Esophagus squamous epithelium (tissue), 5 donors: ENCODE measurements around the gene SNRNP25. TPM values are rescaled to one million over a fixed set of nuclear protein-coding genes. Genes with fewer than 3 reads are reported as not detected.

ENCODE experiments used
- DNase-seq: peaks from one replicate; lab custom pipeline; 2025; lab: John Stamatoyannopoulos, UW
- H3K27ac ChIP-seq, 4 donors: fragments of 200-600 bp; sonication (generic); one replicate each; pipeline ENCODE4 v1.5.1; 2016 to 2019; ENCODE audit warnings: mild to moderate bottlenecking in 1 of 4
- H3K27me3 ChIP-seq, 4 donors: fragments of 200-600 bp; sonication (generic); 1 replicate in 3 of 4; 2 replicates in 1 of 4; pipeline versions ENCODE4 v1.5.1 to v1.6.0; 2017 to 2021; ENCODE audit warnings: antibody characterized with exemption in 1 of 4
- H3K36me3 ChIP-seq, 3 donors: fragments of 200-600 bp; sonication (generic); one replicate each; pipeline ENCODE4 v1.5.1; 2016 to 2019
- H3K4me1 ChIP-seq, 3 donors: fragments of 200-600 bp; sonication (generic); one replicate each; pipeline ENCODE4 v1.5.1; 2017 to 2019
- H3K4me3 ChIP-seq, 4 donors: fragments of 200-600 bp; sonication (generic); 1 replicate in 3 of 4; 2 replicates in 1 of 4; pipeline ENCODE4 v1.5.1; 2016 to 2019; ENCODE audit warnings: mild to moderate bottlenecking in 2 of 4, moderate library complexity in 1 of 4
- H3K9me3 ChIP-seq, 3 donors: fragments of 200-600 bp; sonication (generic); one replicate each; pipeline ENCODE4 v1.5.1; 2016 to 2019
- POLR2A ChIP-seq, 4 donors: fragments of 450-650 bp; IDR thresholded peaks; one replicate each; pipeline ENCODE4 v1.6.1; 2017; ENCODE audit warnings: antibody characterized with exemption in 4 of 4, mild to moderate bottlenecking in 4 of 4, moderate library complexity in 3 of 4
- WGBS, 2 donors: methylation state at CpG; one replicate each; pipeline ENCODE4 v1.1.5; 2018; 5-methylcytosine and 5-hydroxymethylcytosine counted together
- intact Hi-C: fragments of 100-400 bp; cut with DNase I; formaldehyde crosslinking; loops from one replicate; pipeline ENCODE4 v1.15.0; 2022
- total RNA-seq, 4 donors: library from RNA; depleted of rRNA; stranded (reverse); fragments of >200 nt; gene quantifications; one replicate each; pipeline ENCODE4 v1.1.0, GENCODE V29; 2016
- TF ChIP-seq, protein P1 (sequence below), 6 experiments: fragments of 450-650 bp in 4 of 6; fragments of 200-600 bp in 2 of 6; sonication (generic) in 2 of 6; IDR thresholded peaks; one replicate each; pipeline ENCODE4 v1.5.1; 2016 to 2019; ENCODE audit warnings: antibody characterized with exemption in 6 of 6, mild to moderate bottlenecking in 4 of 6, moderate library complexity in 4 of 6
- donor health status: DM: yes; HTN: yes; CAD: no.

SNRNP25 gene
- total RNA-seq, 4 donors from 2014 or later, result 12.4 to 30.0 (median 17.9) TPM

DNA sequence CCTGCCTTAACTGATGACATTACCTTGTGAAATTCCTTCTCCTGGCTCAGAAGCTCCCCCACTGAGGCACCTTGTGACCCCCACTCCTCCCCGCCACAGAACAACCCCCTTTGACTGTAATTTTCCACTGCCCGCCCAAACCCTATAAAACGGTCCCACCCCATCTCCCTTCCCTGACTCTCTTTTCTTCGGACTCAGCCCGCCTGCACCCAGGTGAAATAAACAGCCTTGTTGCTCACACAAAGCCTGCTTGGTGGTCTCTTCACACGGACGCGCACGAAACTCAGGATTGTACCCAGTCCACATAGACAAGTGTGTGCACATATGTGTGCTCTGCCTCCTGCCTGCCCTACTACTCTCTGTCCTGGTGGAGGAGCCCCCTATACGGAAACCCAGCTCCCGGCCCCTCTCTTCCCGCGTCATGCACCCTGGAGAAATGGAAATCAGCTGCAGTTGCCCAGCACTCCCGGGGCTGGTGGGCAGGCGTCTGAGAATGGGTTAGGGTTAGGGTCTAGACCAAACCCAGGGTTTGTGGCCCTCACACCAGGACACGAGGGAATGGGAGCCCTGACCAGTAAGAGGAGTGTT, 21.2 kb downstream of the SNRNP25 start:
- Histone ChIP-seq H3K9me3 (no peaks in the 10 kb centered on the region), H3K27me3 (peaks cover 0 to 15% (median 0%) of the 10 kb centered on the region in 4 donors), H3K36me3 (peaks cover 0 to 7% (median 0%) of the 10 kb centered on the region in 3 donors), H3K27ac (peak overlapping the region; percentile 46 to 98 (median 96)), H3K4me1 (peaks cover 53 to 88% (median 60%) of the 10 kb centered on the region in 3 donors), H3K4me3 (no peak overlapping the region)
- no peak for DNase-seq
- intact Hi-C loops, result no loop called here
- WGBS, 2 donors, result 90 to 98% methylated on average over 8 to 9 of the region's 16 CpGs
- TF ChIP-seq, protein P1, sequence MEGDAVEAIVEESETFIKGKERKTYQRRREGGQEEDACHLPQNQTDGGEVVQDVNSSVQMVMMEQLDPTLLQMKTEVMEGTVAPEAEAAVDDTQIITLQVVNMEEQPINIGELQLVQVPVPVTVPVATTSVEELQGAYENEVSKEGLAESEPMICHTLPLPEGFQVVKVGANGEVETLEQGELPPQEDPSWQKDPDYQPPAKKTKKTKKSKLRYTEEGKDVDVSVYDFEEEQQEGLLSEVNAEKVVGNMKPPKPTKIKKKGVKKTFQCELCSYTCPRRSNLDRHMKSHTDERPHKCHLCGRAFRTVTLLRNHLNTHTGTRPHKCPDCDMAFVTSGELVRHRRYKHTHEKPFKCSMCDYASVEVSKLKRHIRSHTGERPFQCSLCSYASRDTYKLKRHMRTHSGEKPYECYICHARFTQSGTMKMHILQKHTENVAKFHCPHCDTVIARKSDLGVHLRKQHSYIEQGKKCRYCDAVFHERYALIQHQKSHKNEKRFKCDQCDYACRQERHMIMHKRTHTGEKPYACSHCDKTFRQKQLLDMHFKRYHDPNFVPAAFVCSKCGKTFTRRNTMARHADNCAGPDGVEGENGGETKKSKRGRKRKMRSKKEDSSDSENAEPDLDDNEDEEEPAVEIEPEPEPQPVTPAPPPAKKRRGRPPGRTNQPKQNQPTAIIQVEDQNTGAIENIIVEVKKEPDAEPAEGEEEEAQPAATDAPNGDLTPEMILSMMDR (IDR thresholded peaks at IDR 0.05), result no peak
- TF ChIP-seq POLR2A (IDR thresholded peaks at IDR 0.05), result no peak

DNA sequence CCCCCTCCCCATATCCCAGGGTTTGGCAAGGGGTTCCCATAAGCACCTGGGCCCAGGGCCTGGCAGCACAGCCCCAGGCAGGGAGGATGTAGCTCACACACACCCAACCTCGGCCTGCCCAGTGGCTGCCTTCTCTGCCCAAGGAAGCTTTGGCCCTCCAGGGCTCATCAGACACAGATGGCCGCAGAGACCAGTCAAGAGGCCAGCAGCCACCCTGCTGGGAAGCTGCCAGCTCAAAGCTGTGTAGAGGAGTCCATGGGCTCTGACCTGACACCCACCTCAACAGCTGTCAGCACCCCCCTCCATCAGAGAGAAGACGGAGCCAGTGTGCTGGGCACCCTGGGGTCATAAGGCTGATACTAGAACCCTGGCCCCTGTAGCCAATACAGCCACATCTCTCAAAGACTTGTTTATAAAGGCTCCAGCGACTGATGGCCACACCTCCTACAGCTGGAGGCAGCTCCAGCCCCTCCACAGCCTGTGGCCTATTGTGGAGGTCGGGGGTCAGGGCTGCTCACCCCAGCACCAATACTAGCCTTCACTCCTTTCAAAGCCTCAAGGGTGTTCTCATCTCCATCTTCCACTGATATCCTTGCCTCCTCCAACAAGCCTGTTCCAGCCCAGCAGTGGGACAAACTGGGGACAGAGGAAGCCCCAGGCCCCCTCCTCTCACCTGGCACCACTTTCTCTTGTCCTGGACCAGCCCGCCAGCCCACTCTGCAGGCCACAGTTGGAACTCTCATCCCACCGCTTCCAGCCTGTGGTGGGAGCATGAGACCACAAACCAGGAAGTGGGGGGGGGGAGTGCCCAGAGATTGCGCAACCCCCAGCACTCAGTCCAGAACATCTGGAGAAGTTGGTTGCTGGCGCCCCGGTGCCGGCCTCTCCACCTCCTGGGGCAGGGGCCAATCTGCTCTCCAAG, 22.2 kb downstream of the SNRNP25 start:
- intact Hi-C loops, result no loop called here
- Histone ChIP-seq H3K36me3 (peaks cover 0 to 17% (median 0%) of the 10 kb centered on the region in 3 donors), H3K27ac (peak overlapping the region; percentile 91 to 98 (median 96)), H3K27me3 (peaks cover 0 to 15% (median 0%) of the 10 kb centered on the region in 4 donors), H3K4me3 (peak overlapping the region in 1 of 4 donors; percentile 96), H3K4me1 (peaks cover 44 to 80% (median 50%) of the 10 kb centered on the region in 3 donors), H3K9me3 (no peaks in the 10 kb centered on the region)
- no peak for DNase-seq
- WGBS, 2 donors, result 28 to 50% methylated on average over 7 to 8 of the region's 11 CpGs
- TF ChIP-seq, protein P1 (IDR thresholded peaks at IDR 0.05), result peak in 2 of 6 experiments; percentile 13 to 17
- TF ChIP-seq POLR2A (IDR thresholded peaks at IDR 0.05), result no peak

DNA sequence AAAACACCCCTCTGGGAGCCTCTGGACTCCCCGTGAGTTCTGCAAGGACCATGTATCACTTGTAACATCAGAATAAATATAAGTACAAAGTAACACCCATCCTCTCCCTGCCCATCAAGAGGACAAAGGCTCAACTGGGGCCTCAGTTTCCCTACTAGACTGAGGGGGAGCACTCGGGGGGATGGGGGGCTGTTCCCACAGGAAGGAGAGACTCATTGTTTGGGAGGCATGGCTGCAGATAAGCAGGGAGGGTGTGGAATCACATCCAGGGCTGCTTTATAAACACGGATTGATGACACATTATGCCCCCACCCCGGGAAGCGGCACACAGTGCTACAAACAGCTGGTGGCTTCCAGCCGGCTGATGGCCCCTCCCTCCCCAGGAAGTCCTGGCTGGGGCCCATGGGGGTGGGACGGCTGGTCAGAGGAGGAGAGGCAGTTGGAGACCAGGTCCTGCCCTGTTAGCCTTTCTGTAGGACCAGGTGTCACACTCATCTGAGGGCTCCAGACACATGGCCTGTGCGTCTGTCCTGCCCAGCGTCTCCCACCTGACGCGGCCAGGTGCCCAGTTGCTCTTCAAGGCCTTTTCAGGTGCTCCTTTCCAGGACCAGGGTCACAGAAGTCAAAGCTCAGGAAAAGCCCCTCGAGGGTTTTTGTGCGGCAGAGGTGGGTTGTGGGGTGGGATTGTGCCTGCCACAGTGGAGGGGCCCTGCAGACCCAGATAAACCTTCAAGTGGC, 23.1 kb downstream of the SNRNP25 start:
- Histone ChIP-seq H3K27me3 (peaks cover 0 to 7% (median 0%) of the 10 kb centered on the region in 4 donors), H3K27ac (peak overlapping the region; percentile 91 to 98 (median 96)), H3K9me3 (no peaks in the 10 kb centered on the region), H3K4me3 (peak overlapping the region in 3 of 4 donors; percentile 74 to 96 (median 89)), H3K36me3 (peaks cover 0 to 23% (median 0%) of the 10 kb centered on the region in 3 donors), H3K4me1 (peaks cover 39 to 71% (median 45%) of the 10 kb centered on the region in 3 donors)
- intact Hi-C loops, result no loop called here
- TF ChIP-seq POLR2A (IDR thresholded peaks at IDR 0.05), result no peak
- 16 to 32% methylated on average over 4 to 5 of the region's 13 CpGs for WGBS, 2 donors
- DNase-seq, result no peak

DNA sequence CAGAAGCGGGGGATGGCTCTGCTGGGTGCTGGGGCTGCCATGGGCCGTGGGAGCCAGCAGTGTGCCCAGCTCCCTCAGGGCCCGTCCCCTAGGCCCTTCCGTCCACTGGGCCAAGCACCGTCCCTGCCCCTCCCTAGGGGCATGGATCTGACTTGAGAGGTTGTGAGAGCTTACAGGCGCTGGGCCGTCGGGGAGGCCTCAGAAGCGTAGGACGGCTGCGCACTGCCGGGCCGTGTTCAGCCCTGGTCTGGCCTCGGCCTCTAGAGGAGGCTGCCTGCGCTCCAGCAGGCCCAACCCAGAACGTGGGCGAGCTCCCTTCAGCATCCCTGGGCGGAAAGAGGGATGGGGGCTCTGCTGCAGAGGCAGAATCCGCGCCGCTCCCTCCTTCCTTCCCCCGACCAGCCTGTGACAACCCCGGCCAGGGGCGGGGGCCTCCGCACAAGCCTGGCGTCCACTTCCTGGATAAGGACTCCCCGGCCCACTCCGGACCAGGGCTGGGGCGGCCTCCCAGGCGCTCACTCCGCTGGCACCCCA, 23.7 kb downstream of the SNRNP25 start:
- Histone ChIP-seq H3K4me3 (peak overlapping the region; percentile 74 to 96 (median 89)), H3K9me3 (no peaks in the 10 kb centered on the region), H3K4me1 (peaks cover 39 to 71% (median 45%) of the 10 kb centered on the region in 3 donors), H3K36me3 (peaks cover 0 to 24% (median 0%) of the 10 kb centered on the region in 3 donors), H3K27me3 (peaks cover 0 to 6% (median 0%) of the 10 kb centered on the region in 4 donors), H3K27ac (peak overlapping the region; percentile 91 to 98 (median 96))
- DNase-seq, result no peak
- no CpG with 5 or more reads among the region's 31 CpGs for WGBS, 2 donors
- TF ChIP-seq POLR2A (IDR thresholded peaks at IDR 0.05), result no peak
- TF ChIP-seq, protein P1 (IDR thresholded peaks at IDR 0.05), result no peak
- intact Hi-C loops, result no loop called here
